K562 (cell line): ENCODE data around the gene MAPK8IP1. TPM values are rescaled to one million over a fixed set of nuclear protein-coding genes. Genes with fewer than 3 reads are reported as not detected.

Experiments
- CBFB ChIP-seq: sonication (generic); formaldehyde crosslinking; IDR thresholded peaks from 2 replicates; pipeline ENCODE4 v1.4.0; 2020; ENCODE audit warnings: mild to moderate bottlenecking, missing genetic modification reagents
- CEBPB ChIP-seq: fragments of 450-650 bp; IDR thresholded peaks from 2 replicates; pipeline ENCODE4 v1.6.1; 2016; ENCODE audit warnings: missing genetic modification characterization, missing compliant biosample characterization
- PML ChIP-seq: IDR thresholded peaks from 2 replicates; pipeline ENCODE4 v1.6.1; 2012; ENCODE audit warnings: low read length, inconsistent platforms
- SMARCE1 ChIP-seq: fragments of 450-650 bp; IDR thresholded peaks from 2 replicates; pipeline ENCODE4 v1.7.1; 2016; ENCODE audit warnings: mild to moderate bottlenecking
- STAT5A ChIP-seq: IDR thresholded peaks from 2 replicates; pipeline ENCODE4 v1.6.1; 2012; ENCODE audit warnings: low read length, inconsistent platforms, borderline replicate concordance
- TAF1 ChIP-seq: IDR thresholded peaks from 2 replicates; pipeline ENCODE4 v1.6.1; 2011; ENCODE audit warnings: mild to moderate bottlenecking, low read length, moderate library complexity; ENCODE audit not compliant: insufficient read depth, control insufficient read depth, severe bottlenecking; ENCODE audit errors: extremely low read depth
- ZBTB1 ChIP-seq: sonication (generic); formaldehyde crosslinking; IDR thresholded peaks from 2 replicates; pipeline ENCODE4 v1.8.1; 2023; ENCODE audit warnings: missing genetic modification reagents, low read depth, mild to moderate bottlenecking, borderline replicate concordance
- ZBTB26 ChIP-seq: fragments of 450-650 bp; formaldehyde crosslinking; IDR thresholded peaks from 2 replicates; pipeline ENCODE4 v1.4.0; 2022; ENCODE audit warnings: missing genetic modification characterization
- ZBTB40 ChIP-seq, 2 experiments: fragments of 450-650 bp in 1 of 2; sonication (generic) in 1 of 2; formaldehyde crosslinking in 1 of 2; IDR thresholded peaks; 2 replicates each; pipeline versions ENCODE4 v1.7.1 to v1.9.0; 2016 to 2022; ENCODE audit warnings: inconsistent platforms in 1 of 2, mild to moderate bottlenecking in 1 of 2, missing genetic modification reagents in 1 of 2
- polyA plus RNA-seq, 8 experiments: library from polyadenylated mRNA; depleted of rRNA in 4 of 8; stranded (reverse) in 5 of 8; unstranded in 3 of 8; fragments of >200 nt; fragmentation: Nextera tagmentation in 2 of 8; fragmentation: Illumina TruSeq in 1 of 8; extraction: Ambion mirVana in 2 of 8; extraction: Trizol in 1 of 8; gene quantifications; 2 replicates each; pipeline versions ENCODE4 v1.2.1 to v1.2.3, GENCODE V29; 2011 to 2014; ENCODE audit warnings: inconsistent platforms in 1 of 8, missing spikeins in 1 of 8
- total RNA-seq, 7 experiments: library from RNA; depleted of rRNA in 6 of 7; stranded (reverse); fragments of >200 nt in 6 of 7; fragmentation: Illumina TruSeq in 2 of 7; extraction: Trizol in 2 of 7; gene quantifications; 2 replicates each; pipeline versions ENCODE4 v1.2.1 to v1.2.3, GENCODE V29; 2011 to 2021; ENCODE audit warnings: low replicate concordance in 1 of 7
- TF ChIP-seq, protein P1 (sequence below): fragments of 250-450 bp; sonication (Bioruptor Pico); IDR thresholded peaks from 2 replicates; pipeline ENCODE4 v1.5.0; 2021; ENCODE audit warnings: mild to moderate bottlenecking, moderate library complexity
- TF ChIP-seq, protein P2 (sequence below): fragments of 250-450 bp; sonication (Bioruptor Pico); IDR thresholded peaks from 2 replicates; pipeline ENCODE4 v1.5.0; 2021; ENCODE audit warnings: mild to moderate bottlenecking, borderline replicate concordance

MAPK8IP1 gene
- total and polyA plus RNA-seq, 9 of the 15 experiments (the other 6 are each of a cell fraction or from before 2014, with no cell fraction given): 0.13 to 6.9 (median 2.5) TPM

- TF ChIP-seq ZBTB40 (IDR thresholded peaks at IDR 0.05) (no peak), ZBTB40 (CRISPR knock-in tag; IDR thresholded peaks at IDR 0.05) (no peak), CBFB (CRISPR knock-in tag) (0 out of 2 replicates have a peak, but pooled peaks have one; percentile 13), SMARCE1 (peak; percentile 43; the same call in 1 of the 2 replicates), STAT5A (no peak), TAF1 (peak; percentile 65), ZBTB1 (CRISPR knock-in tag) (no peak), CEBPB (tag) (no peak), ZBTB26 (CRISPR knock-in tag) (no peak), PML (0 out of 2 replicates have a peak, but pooled peaks have one; percentile 4)
- TF ChIP-seq, protein P1, sequence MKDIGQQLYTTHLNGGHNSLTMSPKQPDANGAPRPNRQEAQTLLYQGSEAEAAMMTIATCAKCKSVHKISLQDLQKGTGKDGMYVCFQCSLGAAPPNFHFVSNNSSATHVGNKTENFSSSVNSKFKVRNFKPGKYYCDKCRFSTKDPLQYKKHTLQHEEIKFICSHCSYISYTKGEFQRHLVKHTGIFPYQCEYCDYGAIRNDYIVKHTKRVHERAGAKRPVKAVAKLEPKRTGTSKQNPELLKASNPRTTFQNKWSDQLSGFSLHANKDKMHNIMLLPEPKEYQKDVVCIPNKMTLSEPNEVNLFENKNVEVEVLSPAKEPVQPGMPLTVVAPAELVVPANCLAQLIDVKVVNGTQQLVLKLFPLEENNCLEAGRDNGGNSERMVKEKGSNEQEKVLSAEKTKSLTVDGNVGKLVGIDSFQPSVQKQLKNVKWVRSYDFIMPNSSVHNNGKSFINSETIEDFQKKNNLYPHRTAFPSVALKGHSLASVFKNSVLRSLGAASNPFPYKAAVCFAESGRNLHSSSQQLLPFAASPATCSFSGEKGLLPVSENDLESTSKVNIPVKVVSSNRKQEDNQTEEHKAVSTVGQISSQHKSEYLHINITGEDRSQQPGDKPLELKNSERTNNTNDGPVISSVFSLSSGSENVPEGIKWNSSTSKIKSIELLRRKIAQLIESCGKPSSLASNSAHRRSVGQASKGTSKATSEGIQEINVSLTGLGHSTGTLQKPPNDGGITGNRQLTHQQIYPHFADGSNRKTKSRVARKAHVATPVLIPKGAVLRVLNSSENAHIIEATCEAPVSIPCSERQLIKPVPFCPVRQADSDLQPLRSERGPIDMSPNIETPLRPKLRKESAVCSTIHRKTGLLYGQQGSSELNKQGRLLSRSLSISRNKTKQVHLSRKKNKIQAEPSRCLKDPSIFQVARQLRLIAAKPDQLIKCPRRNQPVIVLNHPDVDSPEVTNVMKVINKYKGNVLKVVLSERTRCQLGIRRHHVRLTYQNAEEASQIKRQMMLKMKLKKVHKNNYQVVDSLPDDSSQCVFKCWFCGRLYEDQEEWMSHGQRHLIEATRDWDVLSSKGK (CRISPR knock-in tag): no peak
- TF ChIP-seq, protein P2, sequence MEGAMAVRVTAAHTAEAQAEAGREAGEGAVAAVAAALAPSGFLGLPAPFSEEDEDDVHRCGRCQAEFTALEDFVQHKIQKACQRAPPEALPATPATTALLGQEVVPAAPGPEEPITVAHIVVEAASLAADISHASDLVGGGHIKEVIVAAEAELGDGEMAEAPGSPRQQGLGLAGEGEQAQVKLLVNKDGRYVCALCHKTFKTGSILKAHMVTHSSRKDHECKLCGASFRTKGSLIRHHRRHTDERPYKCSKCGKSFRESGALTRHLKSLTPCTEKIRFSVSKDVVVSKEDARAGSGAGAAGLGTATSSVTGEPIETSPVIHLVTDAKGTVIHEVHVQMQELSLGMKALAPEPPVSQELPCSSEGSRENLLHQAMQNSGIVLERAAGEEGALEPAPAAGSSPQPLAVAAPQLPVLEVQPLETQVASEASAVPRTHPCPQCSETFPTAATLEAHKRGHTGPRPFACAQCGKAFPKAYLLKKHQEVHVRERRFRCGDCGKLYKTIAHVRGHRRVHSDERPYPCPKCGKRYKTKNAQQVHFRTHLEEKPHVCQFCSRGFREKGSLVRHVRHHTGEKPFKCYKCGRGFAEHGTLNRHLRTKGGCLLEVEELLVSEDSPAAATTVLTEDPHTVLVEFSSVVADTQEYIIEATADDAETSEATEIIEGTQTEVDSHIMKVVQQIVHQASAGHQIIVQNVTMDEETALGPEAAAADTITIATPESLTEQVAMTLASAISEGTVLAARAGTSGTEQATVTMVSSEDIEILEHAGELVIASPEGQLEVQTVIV: no peak
These were observed 37.5 kb upstream of the MAPK8IP1 start (continued) for GRCh38 chr11:45847911-45848316.
